Urinary bladder (tissue), 4 donors: ENCODE results near the gene ABCA4. TPM values are rescaled to one million over a fixed set of nuclear protein-coding genes. Genes with fewer than 3 reads are reported as not detected.

Experiments used
- DNase-seq: peaks from one replicate; pipeline ENCODE4 v3.0.0-alpha.2; 2015; ENCODE audit errors: extremely low spot score
- H3K27ac ChIP-seq: one replicate; pipeline ENCODE4 v1.5.1; 2013; ENCODE audit warnings: low read depth, mild to moderate bottlenecking, moderate library complexity
- H3K36me3 ChIP-seq: one replicate; pipeline ENCODE4 v1.6.1; 2013; ENCODE audit warnings: mild to moderate bottlenecking, moderate library complexity; ENCODE audit not compliant: insufficient read depth
- H3K4me1 ChIP-seq: one replicate; pipeline ENCODE4 v1.6.1; 2013; ENCODE audit warnings: mild to moderate bottlenecking, moderate library complexity; ENCODE audit not compliant: insufficient read depth
- H3K4me3 ChIP-seq: one replicate; pipeline ENCODE4 v1.5.1; 2013; ENCODE audit warnings: low read depth, low read length
- WGBS: extraction: QIAGEN DNeasy Blood & Tissue Kit; methylation state at CpG from one replicate; pipeline ENCODE4 v1.1.7; 2013; 5-methylcytosine and 5-hydroxymethylcytosine counted together
- polyA plus RNA-seq: library from polyadenylated mRNA; stranded (reverse); fragments of 200-250 nt; gene quantifications from one replicate; pipeline ENCODE4 v1.2.3, GENCODE V29; 2013
- total RNA-seq: library from RNA; depleted of rRNA; stranded (reverse); fragments of >200 nt; gene quantifications from one replicate; pipeline ENCODE4 v1.2.3, GENCODE V29; 2014
- donor health status: healthy with polysubstance abuse.
- donor health status: healthy.

ABCA4 gene
- total and polyA plus RNA-seq, 2 donors, result 0.37 to 0.90 TPM

DNA sequence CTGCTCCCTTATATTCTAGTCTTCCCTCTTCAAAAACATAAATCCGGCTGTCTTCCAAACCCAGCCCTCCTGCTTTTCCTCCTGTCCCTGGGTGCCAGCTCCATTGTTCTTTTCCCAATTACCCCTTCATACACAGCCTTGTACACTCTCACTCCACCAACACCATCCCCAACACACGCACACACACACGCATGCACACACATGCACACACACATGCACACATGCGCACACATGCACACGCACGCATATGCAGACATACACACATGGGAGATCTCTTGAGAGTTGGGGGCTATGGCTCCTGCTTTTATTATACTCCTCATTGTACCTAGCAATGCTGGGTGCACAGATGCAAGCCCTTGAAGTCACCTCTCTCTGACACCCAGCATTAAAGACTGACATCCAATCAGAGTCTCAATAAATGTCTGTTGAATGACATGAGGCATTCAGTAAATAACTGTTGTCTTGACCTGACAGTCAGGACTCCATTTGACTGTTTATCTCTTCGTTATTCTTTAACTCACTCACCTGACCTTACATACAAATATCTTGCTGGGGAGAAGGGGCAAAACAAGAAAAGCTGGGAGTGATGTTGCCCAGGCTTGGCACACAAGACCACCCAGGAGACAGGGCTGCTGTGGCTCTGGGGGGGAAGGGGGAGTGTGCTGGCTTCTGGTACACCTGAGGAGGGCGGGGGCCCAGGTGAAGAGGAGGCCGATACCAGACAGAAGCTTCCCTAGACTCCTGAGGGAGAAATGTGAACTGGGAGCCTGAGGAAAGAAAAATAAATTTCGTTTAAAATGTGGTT lies 16.0 kb downstream of the ABCA4 start:
- H3K4me3 ChIP-seq, result no peak overlapping the region
- H3K4me1 ChIP-seq, result peaks cover 3% of the 10 kb centered on the region
- DNase-seq, result no peak
- no peak overlapping the region for H3K27ac ChIP-seq
- 84% methylated on average over 10 of the region's 10 CpGs for WGBS
- H3K36me3 ChIP-seq, result no peaks in the 10 kb centered on the region

DNA sequence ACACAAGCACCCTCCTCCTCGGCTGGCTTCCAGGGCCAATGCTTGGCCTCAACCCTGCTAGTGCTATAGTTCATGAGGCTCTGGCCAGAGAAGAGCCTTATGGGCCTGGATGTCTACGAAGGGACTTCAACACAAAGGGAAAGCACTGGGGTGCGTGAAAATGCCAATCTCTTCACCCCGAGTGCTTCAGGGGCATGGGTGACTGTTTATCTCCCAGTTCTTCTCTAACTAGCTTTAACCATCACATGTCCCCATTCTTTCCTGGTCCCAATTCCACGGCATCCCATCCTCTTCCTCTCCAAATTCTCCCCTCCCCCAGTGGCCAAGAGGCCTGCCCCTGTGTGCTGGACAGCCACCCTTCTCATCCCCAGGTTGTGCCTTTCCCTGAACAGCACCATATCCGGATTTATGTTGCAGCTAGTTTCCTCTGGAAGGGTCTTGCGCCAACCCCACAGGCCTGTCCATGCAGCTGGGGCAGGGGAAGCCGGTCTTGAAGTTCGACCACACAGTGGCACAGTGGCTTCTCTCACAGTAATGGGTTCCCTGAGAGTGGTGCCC lies 16.7 kb downstream of the ABCA4 start:
- Histone ChIP-seq H3K4me1 (peaks cover 3% of the 10 kb centered on the region), H3K36me3 (no peaks in the 10 kb centered on the region), H3K27ac (no peak overlapping the region), H3K4me3 (no peak overlapping the region)
- DNase-seq, result no peak
- WGBS, result 94% methylated on average over 9 of the region's 9 CpGs

DNA sequence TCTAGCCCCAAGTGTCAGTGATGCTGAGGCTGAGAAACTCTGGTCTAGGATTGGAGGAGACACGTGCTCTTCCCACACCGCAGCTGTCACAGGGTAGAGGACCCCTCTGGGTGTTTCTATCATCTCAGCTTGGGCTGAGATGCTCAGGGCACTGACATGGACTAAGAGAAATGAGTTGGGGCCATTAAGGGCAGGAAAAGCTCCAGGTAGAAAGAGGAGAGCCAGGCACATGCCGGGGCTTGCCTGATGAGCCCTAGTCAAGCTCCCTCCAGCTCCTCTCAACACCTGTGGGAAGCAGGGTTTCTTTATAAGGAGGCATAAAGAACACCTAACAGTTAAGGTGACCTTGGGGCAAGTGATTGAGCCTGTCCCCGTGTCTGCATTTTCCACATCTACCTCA lies 17.3 kb downstream of the ABCA4 start:
- Histone ChIP-seq H3K4me1 (peaks cover 3% of the 10 kb centered on the region), H3K4me3 (no peak overlapping the region), H3K27ac (no peak overlapping the region), H3K36me3 (no peaks in the 10 kb centered on the region)
- no peak for DNase-seq
- WGBS, result 95% methylated on average over 4 of the region's 4 CpGs

DNA sequence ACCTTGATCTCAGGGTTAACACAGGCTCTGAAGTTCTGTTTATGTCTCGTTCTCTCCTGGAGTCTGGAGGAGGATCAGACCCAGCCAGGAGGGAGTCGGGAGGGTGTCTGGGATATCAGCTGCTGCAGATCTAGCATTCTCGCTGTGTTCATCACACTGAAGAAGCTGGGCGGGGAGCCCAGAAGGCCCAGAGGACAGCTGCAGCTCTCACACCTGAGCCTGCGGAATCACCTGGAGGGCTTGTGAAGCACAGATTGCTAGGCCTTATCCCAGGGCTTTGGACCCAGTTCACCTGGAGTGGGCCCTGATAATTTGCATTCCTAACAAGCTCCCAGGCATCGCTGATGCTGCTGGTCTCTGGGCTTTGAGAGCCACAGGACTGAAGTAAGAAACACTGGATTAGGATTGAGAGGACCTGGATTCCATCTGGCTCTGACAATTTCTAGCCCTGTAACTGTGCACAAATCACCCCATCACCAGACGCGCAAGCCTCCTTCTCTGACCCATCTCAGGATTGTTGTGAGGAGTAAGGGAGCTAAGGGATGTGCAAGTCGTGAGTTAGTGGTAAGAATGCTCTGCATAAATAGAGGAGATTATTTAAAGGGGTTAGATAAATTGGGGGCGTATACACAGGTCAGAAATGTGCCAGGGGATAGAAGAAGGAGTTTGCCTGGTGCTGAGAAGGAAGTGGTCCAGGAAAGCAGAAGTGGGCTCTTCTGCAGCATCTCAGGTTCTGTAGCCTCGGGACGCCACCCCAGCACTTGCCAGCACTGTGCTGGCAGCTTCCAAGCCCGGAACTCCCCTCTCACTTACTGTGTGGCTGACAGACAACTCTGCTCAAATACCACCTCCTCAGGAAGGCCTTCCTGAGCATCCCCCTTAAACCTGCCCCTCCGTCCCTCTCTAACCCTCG lies 19.1 kb downstream of the ABCA4 start:
- H3K4me3 ChIP-seq, result no peak overlapping the region
- DNase-seq, result no peak
- H3K4me1 ChIP-seq, result peaks cover 3% of the 10 kb centered on the region
- no peak overlapping the region for H3K27ac ChIP-seq
- H3K36me3 ChIP-seq, result no peaks in the 10 kb centered on the region
- WGBS, result 61% methylated on average over 15 of the region's 15 CpGs

DNA sequence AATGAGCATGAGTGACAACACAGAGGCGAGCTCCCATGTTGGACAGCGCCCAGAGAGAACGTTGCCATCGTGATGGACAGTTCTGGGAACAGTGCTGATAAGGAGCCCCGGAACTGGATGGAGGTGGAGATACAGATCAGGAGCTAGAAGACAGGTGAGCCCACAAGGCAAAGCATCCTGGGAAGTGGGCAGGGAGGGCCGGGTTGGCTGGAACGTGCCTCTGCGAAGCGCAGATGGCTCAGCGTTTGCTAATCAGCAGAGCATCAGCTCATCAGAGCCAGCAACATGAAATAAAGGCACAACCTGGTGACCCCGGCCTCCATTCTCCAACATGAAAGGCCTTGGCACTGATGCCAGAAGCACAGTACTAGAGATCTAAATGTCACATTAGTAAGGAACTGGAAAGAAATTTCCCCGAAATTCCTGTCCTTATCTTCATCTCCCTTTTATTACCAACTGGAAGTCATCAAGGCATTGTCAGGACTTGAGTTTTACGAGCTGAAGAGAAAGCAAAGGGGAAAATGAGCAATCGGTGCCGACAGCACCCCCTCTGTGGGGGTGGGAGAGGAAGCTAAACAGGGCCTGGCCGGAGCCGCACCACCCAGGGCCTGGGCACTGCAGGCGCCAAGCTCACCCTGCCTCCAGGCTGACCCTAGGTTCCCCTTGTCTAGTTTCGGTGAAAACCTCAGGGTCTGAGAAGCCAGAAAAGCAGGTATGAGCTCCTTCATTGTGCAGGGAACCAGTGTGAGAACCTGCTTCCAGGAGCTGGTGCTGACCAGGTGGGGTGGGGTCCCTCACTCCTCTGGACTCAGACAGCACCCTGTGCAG lies 19.9 kb downstream of the ABCA4 start:
- DNase-seq, result no peak
- no peaks in the 10 kb centered on the region for H3K36me3 ChIP-seq
- 28% methylated on average over 19 of the region's 19 CpGs for WGBS
- H3K4me1 ChIP-seq, result peaks cover 5% of the 10 kb centered on the region
- no peak overlapping the region for H3K4me3 ChIP-seq
- H3K27ac ChIP-seq, result no peak overlapping the region

DNA sequence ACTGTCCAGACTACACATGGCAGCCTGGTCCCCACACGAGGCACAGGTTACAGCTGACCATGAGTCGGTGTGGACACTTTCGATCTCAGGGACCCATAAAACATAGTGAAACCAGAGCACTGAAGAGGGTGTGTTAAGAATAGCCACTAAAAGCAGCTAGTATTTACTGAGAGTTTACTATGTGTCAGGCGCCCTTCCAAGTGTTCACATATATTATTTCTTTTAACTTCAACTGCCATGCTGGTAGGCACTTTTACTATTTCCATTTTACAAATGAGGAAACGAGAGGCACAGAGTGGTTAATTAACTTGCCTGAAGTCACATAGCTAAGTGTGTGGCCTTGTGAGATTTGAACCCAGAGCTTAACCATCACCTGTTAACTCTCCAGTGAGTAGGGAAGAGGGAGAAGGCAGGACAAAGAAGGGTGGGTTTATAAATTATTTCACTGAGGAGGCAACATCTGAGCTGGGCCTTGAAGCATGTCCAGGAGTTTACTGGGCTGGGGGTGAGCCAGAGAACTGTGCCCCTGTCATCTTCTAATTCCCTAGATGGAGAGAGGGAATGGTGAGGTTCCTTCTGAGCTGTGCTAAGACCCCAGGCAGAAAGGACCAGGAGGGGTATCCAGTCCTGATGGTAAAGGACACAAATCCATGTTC lies 20.7 kb downstream of the ABCA4 start:
- no peak for DNase-seq
- WGBS, result 85% methylated on average over 5 of the region's 5 CpGs
- H3K4me3 ChIP-seq, result no peak overlapping the region
- peaks cover 5% of the 10 kb centered on the region for H3K4me1 ChIP-seq
- no peaks in the 10 kb centered on the region for H3K36me3 ChIP-seq
- no peak overlapping the region for H3K27ac ChIP-seq

DNA sequence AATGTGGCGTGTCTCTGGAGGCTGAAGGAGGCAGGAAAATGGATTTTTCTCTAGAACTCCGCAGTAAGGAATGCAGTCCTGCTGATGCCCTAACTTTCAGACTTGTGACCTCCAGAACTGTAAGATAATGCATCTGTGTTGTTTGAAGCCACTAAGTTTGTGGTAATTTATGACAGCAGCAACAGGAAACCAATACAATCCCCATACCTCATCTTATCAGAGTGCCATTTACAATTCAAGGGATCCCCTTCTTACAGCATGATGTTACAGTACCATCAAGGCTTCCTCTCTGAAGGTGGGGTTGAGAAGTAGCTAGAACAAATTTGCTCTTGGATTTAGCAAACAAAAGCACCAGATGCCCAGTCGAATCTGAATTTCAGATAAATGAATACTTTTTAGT lies 21.6 kb downstream of the ABCA4 start:
- no peak overlapping the region for H3K27ac ChIP-seq
- H3K4me1 ChIP-seq, result peaks cover 5% of the 10 kb centered on the region
- no peak overlapping the region for H3K4me3 ChIP-seq
- 94% methylated on average over 3 of the region's 3 CpGs for WGBS
- DNase-seq, result no peak
- H3K36me3 ChIP-seq, result no peaks in the 10 kb centered on the region

DNA sequence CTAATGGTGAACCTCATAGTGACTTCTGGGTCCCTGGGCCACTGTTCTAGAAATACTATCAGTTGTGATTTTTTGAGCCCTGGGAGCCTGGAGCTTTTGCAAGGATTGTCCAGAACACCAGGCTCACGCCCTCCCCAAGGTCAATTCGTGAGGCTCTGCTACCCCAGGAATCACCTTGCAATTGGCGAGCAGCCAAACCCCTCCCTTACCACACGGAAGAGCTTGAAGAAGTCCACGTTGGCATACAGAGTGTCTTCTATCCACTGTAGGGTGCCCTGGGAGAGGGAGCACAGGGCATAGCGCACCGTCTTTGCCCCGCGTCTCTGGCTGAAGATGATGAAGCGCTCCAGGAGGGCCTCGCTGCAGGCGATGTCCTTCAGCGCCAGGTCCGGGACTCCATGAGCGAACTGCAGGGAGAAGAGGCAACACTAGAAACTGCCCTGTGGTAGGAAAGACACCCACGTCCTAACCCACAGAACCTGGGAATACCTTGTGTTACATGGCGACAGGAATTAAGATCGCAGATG lies 22.3 kb downstream of the ABCA4 start:
- Histone ChIP-seq H3K36me3 (no peaks in the 10 kb centered on the region), H3K4me3 (no peak overlapping the region), H3K27ac (no peak overlapping the region), H3K4me1 (peaks cover 5% of the 10 kb centered on the region)
- no peak for DNase-seq
- 94% methylated on average over 18 of the region's 18 CpGs for WGBS

DNA sequence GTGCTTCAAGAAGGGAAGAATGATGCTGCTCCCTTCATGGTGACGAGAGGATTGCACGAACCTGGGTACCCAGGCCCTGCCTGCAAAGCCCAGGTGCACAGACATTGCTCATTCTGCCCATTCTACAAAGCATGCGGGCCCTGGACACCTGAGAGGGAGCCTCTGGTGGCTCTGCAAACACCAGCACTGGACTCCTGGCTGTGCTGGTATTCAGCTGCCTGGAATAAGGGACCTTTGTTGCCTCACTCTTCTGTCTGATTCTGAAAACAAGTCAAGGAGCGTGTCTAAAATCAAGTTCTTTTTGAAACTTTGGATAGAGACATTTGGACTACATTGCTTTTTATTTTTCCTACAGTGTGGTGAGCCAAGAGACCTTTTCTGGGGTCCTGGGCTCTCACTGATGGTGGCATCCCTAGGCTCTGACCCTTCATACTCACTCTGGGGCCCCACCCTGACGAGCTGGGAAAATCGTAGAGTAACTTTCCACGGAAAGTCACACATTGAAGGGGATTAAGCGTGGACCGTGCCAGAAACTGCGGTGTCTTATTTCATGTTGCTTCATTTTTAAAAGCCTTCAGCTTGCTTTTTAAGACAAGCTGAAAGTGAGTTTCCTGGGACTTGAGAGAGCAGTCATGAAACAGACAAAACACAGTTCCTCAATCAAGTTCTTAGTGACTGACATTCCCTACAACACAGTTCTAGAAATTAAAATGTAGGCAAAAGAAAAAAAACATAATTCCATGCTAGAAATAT lies 24.0 kb downstream of the ABCA4 start:
- Histone ChIP-seq H3K4me1 (peaks cover 5% of the 10 kb centered on the region), H3K36me3 (no peaks in the 10 kb centered on the region), H3K4me3 (no peak overlapping the region), H3K27ac (no peak overlapping the region)
- WGBS, result 57% methylated on average over 10 of the region's 10 CpGs
- no peak for DNase-seq

DNA sequence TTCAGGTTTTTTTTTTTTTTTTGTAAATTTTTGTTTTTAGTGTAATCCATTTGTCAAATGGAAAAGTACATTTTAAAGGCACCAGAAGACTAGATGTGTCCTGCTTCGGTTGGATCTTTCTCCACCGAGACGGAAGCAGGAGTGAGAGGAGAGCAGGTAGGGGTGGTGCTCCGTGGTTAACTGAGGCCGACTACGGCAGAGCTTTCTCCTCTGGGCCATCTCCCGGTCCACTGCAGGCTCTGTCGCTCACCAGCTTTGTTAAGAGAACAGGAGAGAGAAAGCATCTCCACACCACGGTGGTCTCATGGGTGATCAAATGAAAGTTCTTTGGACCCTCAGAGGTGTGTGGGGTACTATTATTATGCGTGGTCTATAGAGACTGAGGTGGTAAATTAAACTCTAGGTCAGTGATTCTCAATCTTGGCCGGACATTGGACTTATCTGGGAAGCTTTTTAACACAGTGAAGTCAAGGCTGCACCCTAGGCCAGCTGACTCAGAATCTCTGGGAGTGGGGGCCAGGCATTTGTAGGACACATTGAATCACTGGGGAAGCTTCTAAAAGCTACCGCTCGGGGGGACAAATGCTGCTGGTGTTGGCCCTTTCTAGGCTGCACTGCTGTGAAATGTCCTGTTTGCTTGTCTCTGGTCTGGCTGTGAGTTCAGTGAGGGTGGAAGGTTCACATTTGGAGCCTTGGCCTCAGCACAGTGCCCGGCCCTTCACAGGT lies 25.0 kb downstream of the ABCA4 start:
- DNase-seq, result no peak
- Histone ChIP-seq H3K4me3 (no peak overlapping the region), H3K4me1 (peaks cover 5% of the 10 kb centered on the region), H3K27ac (no peak overlapping the region), H3K36me3 (no peaks in the 10 kb centered on the region)
- 80% methylated on average over 14 of the region's 14 CpGs for WGBS

DNA sequence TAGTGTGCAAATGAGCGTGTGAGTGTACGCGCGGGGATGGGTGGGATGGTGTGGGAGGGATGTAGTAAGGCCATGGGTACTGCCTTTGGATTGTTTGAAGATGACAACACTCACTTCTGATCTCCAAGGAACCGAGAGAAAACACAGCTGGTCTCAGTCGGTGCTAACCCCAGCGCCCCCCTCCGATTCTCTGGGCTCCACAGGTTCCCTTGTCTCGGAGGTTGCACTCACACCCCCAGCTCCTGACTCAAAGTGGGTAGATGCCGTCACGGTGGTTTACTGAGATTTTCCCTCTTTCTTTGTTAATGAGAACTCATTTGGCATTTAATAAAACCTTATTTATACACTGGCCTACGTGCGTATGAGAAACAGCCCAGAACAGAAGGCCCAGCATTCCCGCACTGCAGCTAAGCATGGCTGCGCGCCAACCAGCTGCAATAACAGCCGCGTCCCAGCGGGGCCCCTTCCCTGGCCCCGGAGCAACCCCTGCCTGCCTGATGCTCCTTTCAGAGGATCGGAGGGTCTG lies 25.8 kb downstream of the ABCA4 start:
- Histone ChIP-seq H3K4me3 (no peak overlapping the region), H3K4me1 (peaks cover 2% of the 10 kb centered on the region), H3K27ac (no peak overlapping the region), H3K36me3 (no peaks in the 10 kb centered on the region)
- WGBS, result 31% methylated on average over 21 of the region's 21 CpGs
- no peak for DNase-seq
